GM12873 (cell line): Measurements from ENCODE around the gene TRIM71.

Experiments
- TF ChIP-seq, protein P1 (sequence below): IDR thresholded peaks from 2 replicates; pipeline ENCODE4 v1.5.1; 2012; ENCODE audit warnings: low read depth, mild to moderate bottlenecking, moderate library complexity, low read length, control low read depth; ENCODE audit not compliant: insufficient read depth; ENCODE audit errors: missing control alignments

Gene TRIM71

DNA sequence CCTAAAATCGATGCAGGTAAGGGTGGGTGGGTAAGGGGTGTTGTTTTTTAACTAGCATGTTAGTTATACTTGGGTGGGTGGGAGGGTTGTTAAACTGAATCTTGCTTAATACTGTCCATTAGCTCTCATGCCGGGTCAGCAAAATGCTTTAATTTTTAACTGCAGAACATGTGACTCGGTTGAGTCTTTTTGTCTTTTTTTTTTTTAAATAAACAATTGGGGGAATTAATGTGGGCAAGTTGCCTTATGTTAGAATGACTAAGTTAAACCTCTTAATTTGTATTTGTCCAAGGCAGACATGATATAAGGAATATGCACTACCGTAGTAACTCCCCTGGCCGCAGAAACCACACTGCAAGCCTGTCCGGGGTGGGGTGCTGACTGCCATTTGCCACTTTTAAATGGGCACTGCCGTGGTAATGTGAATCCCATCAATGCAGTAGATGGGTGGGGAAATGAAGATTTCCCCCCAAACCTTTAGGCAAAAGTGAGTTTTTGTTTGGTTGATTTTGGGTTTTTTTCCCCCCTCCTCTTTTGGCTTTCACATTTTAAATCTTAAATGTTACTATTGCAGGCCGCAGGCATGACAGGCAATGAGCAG lies 79.3 kb downstream of the TRIM71 start:
- TF ChIP-seq, protein P1, sequence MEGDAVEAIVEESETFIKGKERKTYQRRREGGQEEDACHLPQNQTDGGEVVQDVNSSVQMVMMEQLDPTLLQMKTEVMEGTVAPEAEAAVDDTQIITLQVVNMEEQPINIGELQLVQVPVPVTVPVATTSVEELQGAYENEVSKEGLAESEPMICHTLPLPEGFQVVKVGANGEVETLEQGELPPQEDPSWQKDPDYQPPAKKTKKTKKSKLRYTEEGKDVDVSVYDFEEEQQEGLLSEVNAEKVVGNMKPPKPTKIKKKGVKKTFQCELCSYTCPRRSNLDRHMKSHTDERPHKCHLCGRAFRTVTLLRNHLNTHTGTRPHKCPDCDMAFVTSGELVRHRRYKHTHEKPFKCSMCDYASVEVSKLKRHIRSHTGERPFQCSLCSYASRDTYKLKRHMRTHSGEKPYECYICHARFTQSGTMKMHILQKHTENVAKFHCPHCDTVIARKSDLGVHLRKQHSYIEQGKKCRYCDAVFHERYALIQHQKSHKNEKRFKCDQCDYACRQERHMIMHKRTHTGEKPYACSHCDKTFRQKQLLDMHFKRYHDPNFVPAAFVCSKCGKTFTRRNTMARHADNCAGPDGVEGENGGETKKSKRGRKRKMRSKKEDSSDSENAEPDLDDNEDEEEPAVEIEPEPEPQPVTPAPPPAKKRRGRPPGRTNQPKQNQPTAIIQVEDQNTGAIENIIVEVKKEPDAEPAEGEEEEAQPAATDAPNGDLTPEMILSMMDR: no peak

DNA sequence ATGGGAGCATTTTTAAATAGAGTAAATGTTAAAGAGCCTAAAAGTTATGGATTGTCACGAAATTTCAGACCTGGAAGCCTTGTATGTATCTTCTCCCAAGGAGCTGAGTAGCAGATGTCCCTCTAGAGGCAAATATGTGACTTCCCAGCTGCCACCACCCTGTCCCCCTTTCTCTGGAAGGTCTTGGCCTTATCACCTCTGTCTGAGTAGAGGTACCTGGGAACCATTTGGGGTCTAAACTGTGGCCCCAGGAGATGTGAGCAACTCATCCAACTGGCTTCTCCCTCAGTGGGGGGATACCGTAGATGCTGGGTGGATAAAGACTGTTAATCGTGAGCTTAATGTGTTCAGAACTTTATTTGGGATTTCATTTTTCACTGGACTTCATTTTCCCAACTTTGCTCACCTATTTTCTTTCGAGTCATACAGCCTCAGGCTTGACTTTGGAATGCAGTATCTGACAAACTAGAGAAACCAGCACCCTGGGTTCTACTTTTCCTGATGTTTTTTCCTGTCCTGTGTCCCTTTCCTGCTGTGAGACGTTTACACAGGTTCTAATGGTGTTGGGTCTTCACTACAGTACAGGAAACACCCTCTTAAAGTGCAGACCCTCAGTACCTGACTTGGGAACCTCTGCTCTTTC lies 80.3 kb downstream of the TRIM71 start:
- TF ChIP-seq, protein P1: no peak

DNA sequence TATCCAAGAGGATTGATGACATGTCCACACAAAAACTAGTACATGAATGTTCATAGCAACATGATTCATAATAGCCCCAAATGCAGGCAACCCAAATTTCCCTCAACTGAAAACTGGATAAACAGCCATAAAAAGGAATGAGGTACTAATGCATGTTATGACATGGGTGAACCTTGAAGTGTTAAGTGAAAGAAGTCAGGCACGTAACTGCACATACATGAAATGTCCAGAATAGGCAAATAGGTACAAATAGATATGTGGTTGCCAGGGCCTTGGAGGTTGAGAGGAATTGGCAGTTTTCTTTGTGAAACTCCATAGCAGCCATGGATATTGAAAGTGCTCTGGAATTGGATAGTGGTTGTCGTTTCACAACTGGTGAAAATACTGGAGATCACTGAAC lies 81.5 kb downstream of the TRIM71 start:
- TF ChIP-seq, protein P1: no peak

DNA sequence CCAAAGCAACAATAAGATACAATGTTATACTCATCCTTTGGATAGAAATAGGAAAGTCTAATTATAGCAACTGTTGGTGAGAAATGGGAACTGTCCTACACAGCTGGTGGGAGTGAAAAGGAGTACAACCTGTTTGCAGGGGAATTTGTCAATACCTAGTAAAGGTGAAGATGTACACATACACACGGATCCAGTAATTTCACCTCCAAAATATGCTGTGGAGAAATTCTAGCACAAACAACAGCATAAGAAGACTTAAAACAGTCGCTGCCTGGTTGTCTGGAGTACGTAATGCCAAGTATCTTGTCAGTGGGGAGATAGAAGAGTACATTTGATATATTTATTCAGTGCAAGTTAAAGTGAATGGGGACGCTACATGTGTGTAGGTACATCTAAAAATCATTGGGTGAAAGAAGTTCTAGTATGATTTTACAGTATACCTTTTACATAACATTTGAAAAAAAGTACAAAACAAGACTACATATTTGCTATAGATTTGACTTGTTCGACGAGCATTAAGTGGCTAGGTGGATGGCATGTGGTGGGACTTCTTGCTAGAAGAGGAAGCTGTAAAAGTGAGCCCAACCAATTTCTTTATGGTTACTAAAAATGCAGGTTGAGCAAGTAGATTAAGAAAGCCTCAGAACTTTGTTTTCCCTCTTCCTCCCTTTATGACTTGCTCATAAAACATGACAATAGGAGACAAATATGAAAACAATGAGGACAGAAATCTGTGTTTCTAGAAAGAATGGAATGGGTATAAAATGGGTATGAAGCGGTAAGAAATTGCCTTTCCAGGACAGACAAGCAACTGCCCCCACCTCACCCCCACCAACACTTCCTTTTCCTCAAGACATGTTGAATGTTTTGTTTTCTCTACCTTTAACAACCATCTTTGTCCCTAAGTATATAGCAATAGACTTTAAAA lies 83.5 kb downstream of the TRIM71 start:
- TF ChIP-seq, protein P1: no peak

DNA sequence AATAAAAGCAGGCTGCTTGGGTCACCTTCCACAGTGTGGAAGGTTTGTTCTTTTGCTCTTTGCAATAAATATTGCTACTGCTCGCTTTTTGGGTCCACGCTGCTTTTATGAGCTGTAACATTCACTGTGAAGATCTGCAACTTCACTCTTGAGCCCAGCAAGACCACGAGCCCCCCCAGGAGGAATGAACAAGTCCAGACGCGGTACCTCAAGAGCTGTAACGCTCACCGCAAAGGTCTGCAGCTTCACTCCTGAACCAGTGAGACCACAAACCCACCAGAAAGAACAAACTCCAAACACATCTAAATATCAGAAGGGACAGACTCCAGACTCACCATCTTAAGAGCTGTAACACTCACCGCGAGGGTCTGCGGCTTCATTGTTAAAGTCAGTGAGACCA lies 86.2 kb downstream of the TRIM71 start:
- TF ChIP-seq, protein P1: no peak

DNA sequence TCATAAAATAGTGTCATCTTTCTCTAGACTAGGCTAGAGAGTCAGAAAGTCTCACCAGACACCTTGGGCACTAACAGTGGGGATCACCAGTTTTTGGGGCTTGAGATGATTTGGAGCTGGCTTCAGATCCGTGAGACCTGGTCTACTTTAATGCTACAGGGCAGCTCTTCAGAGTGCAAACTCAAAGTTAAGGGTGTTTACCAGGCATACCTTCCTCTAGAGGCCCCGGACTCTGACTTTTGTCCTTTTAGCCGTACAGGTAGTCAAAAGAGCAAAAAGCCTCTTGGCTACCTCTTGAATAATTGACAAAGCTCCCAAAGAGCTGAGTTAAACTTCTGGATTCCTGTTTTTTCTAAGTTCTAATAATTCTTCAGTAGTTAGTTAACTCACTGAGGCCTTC lies 92.2 kb downstream of the TRIM71 start:
- TF ChIP-seq, protein P1: no peak

DNA sequence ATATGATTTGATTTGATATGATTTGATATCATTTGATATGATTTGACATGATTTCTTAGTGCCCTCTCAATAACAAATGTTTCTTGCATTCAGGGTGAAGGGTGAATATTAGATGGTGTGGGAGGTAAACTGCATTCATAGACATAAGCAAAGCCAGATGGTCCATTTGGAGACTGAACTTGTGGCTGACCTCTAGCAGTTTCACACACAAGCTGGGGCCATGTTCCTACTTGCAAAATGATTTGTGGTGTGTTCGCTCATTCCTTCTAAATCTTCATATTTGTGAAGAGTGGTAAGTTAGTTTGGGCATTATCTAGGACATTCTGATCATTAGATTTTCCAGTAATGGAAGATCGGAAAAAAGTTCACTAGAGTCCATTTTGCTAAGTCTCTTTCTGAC lies 93.2 kb downstream of the TRIM71 start:
- TF ChIP-seq, protein P1: no peak
